GM12878 (cell line): ENCODE results near the gene EXOC4. TPM values are rescaled to one million over a fixed set of nuclear protein-coding genes. Genes with fewer than 3 reads are reported as not detected.

Experiments
- ATAC-seq: fragments of 200-7000 bp; cut with Tn5 transposase; 3 replicates; pipeline ENCODE4 v1.9.1; 2020; ENCODE audit warnings: mild to moderate bottlenecking, moderate library complexity
- BruUV-seq: library from RNA; stranded (reverse); fragments of 400-500 nt; replicated peaks from 2 replicates; lab custom pipeline; 2021; lab: Mats Ljungman, UMichigan
- CTCF ChIA-PET: fragments of 300-600 bp; sonication (Branson Sonifier 250); formaldehyde crosslinking; extraction: SDS; loops from one replicate; lab custom pipeline; 2021; ENCODE audit warnings: inconsistent platforms; lab: Yijun Ruan, JAX
- POLR2A ChIA-PET: fragments of 350-600 bp; formaldehyde crosslinking; extraction: SDS; loops from one replicate; lab custom pipeline; 2021; ENCODE audit warnings: inconsistent platforms; lab: Charles Lee
- RAD21 ChIA-PET: fragments of 300-600 bp; sonication (Branson Sonifier 250); formaldehyde crosslinking; loops from one replicate; lab custom pipeline; 2023; ENCODE audit warnings: antibody characterized with exemption; ENCODE audit not compliant: unreplicated experiment; lab: Charles Lee
- SMC1A ChIA-PET: fragments of 300-600 bp; sonication (Branson Sonifier 250); formaldehyde crosslinking; loops from one replicate; lab custom pipeline; 2023; ENCODE audit not compliant: unreplicated experiment, uncharacterized antibody; lab: Charles Lee
- DNase-seq: peaks from one replicate; pipeline ENCODE4 v3.0.0-alpha.2; 2011; ENCODE audit warnings: low read depth, low spot score
- FAIRE-seq: peaks from 3 replicates; lab custom pipeline; 2011; peaks lifted over from hg19 to GRCh38; lab: Jason Lieb, UNC
- H2AFZ ChIP-seq: 2 replicates; pipeline ENCODE4 v1.6.0; 2011; ENCODE audit warnings: low read depth, low read length, control low read depth; ENCODE audit not compliant: control insufficient read depth
- H3K27ac ChIP-seq: 2 replicates; pipeline ENCODE4 v1.5.1; 2011; ENCODE audit warnings: control low read depth; ENCODE audit not compliant: control insufficient read depth, insufficient read depth
- H3K27me3 ChIP-seq, 2 experiments: replicated peaks in 1 of 2; 2 replicates each; pipeline versions ENCODE4 v1.6.0 to v1.6.1; 2011; ENCODE audit warnings: low read length in 1 of 2; ENCODE audit not compliant: control insufficient read depth in 2 of 2, insufficient read depth in 2 of 2
- H3K36me3 ChIP-seq, 2 experiments: 2 replicates each; pipeline ENCODE4 v1.5.1; 2011; ENCODE audit warnings: low read length in 1 of 2; ENCODE audit not compliant: control insufficient read depth in 2 of 2, insufficient read depth in 2 of 2
- H3K4me1 ChIP-seq: 2 replicates; pipeline ENCODE4 v1.6.1; 2011; ENCODE audit warnings: mild to moderate bottlenecking, low read length, moderate library complexity, mixed read lengths; ENCODE audit not compliant: control insufficient read depth, insufficient read depth
- H3K4me2 ChIP-seq: 2 replicates; pipeline ENCODE4 v1.6.0; 2011; ENCODE audit warnings: control low read depth; ENCODE audit not compliant: control insufficient read depth, insufficient read depth
- H3K4me3 ChIP-seq: fragments of 200-600 bp; sonication (generic); 2 replicates; pipeline ENCODE4 v1.5.1; 2016
- H3K79me2 ChIP-seq: 2 replicates; pipeline ENCODE4 v1.6.0; 2011; ENCODE audit warnings: low read length; ENCODE audit not compliant: control insufficient read depth, insufficient read depth
- H3K9ac ChIP-seq: 2 replicates; pipeline ENCODE4 v1.8.0; 2011; ENCODE audit warnings: low read length, control low read depth, mixed read lengths; ENCODE audit not compliant: control insufficient read depth, insufficient read depth
- H3K9me3 ChIP-seq: replicated peaks from 3 replicates; pipeline ENCODE4 v1.5.1; 2011; ENCODE audit warnings: mild to moderate bottlenecking, low read length; ENCODE audit not compliant: control insufficient read depth, insufficient read depth
- H4K20me1 ChIP-seq: 2 replicates; pipeline ENCODE4 v1.6.0; 2011; ENCODE audit not compliant: control insufficient read depth, insufficient read depth
- CBFB ChIP-seq: IDR thresholded peaks from 2 replicates; pipeline ENCODE4 v1.6.1; 2016; ENCODE audit warnings: antibody characterized with exemption, low read depth
- CEBPZ ChIP-seq: fragments of 150-350 bp; IDR thresholded peaks from 2 replicates; pipeline ENCODE4 v1.6.1; 2016; ENCODE audit warnings: low read depth, low read length
- CHD1 ChIP-seq: IDR thresholded peaks from 2 replicates; pipeline ENCODE4 v1.6.1; 2012; ENCODE audit warnings: low read depth, low read length, improper control_type of control experiment
- CHD4 ChIP-seq: fragments of 200-600 bp; sonication (generic); IDR thresholded peaks from 2 replicates; pipeline ENCODE4 v1.6.1; 2016; ENCODE audit warnings: mild to moderate bottlenecking
- DPF2 ChIP-seq: fragments of 450-650 bp; IDR thresholded peaks from 2 replicates; pipeline ENCODE4 v1.6.1; 2017; ENCODE audit warnings: mild to moderate bottlenecking
- FOS ChIP-seq: IDR thresholded peaks from 3 replicates; pipeline ENCODE4 v1.6.1; 2011; ENCODE audit warnings: borderline replicate concordance; ENCODE audit not compliant: insufficient read length; ENCODE audit errors: extremely low read depth
- GABPA ChIP-seq: IDR thresholded peaks from 2 replicates; pipeline ENCODE4 v1.6.1; 2014; ENCODE audit warnings: antibody characterized with exemption, low read depth, mild to moderate bottlenecking, inconsistent platforms
- HDAC2 ChIP-seq: fragments of 200-600 bp; sonication (generic); IDR thresholded peaks from 2 replicates; pipeline ENCODE4 v1.6.1; 2017
- HSF1 ChIP-seq: fragments of 150-350 bp; IDR thresholded peaks from 2 replicates; pipeline ENCODE4 v1.6.1; 2014; ENCODE audit warnings: mild to moderate bottlenecking, low read depth, low read length
- IRF3 ChIP-seq: fragments of 450-650 bp; IDR thresholded peaks from 2 replicates; pipeline ENCODE4 v1.6.1; 2014; ENCODE audit warnings: mild to moderate bottlenecking
- MYB ChIP-seq: fragments of 150-350 bp; IDR thresholded peaks from 2 replicates; pipeline ENCODE4 v1.6.1; 2014; ENCODE audit warnings: mild to moderate bottlenecking, low read depth, low read length, borderline replicate concordance
- SMAD5 ChIP-seq: IDR thresholded peaks from 2 replicates; pipeline ENCODE4 v1.6.1; 2016; ENCODE audit warnings: antibody characterized with exemption, low read depth
- SMARCA5 ChIP-seq: fragments of 450-650 bp; IDR thresholded peaks from 2 replicates; pipeline ENCODE4 v1.6.1; 2017; ENCODE audit warnings: mild to moderate bottlenecking
- STAT3 ChIP-seq: IDR thresholded peaks from 2 replicates; pipeline ENCODE4 v1.6.1; 2011; ENCODE audit warnings: low read depth, low read length, improper control_type of control experiment
- SUZ12 ChIP-seq: fragments of 200-600 bp; sonication (generic); IDR thresholded peaks from one replicate; pipeline ENCODE4 v1.6.1; 2018; ENCODE audit warnings: antibody characterized with exemption, mild to moderate bottlenecking; ENCODE audit not compliant: unreplicated experiment
- WGBS: methylation state at CpG from one replicate; pipeline ENCODE4 v1.1.6; 2016; ENCODE audit warnings: low lambda C conversion rate; ENCODE audit not compliant: insufficient replicate concordance, insufficient coverage; ENCODE audit errors: missing lambda C conversion rate; 5-methylcytosine and 5-hydroxymethylcytosine counted together
- in situ Hi-C: fragments of 300-500 bp; cut with MboI; formaldehyde crosslinking; loops from 9 replicates; pipeline ENCODE4 v1.14.3; 2018; ENCODE audit warnings: mixed read lengths
- intact Hi-C: fragments of 100-400 bp; cut with micrococcal nuclease; formaldehyde crosslinking; loops from one replicate; pipeline ENCODE4 v1.14.2; 2022; ENCODE audit not compliant: unreplicated experiment
- polyA plus RNA-seq, 11 experiments: library from polyadenylated mRNA; depleted of rRNA in 4 of 11; unstranded in 6 of 11; stranded (reverse) in 5 of 11; fragments of >200 nt; fragmentation: Nextera tagmentation in 4 of 11; fragmentation: Illumina TruSeq in 1 of 11; extraction: Ambion mirVana in 4 of 11; extraction: Trizol in 1 of 11; gene quantifications; 1 replicate in 1 of 11; 2 replicates in 10 of 11; pipeline versions ENCODE4 v1.2.1 to v1.2.3, GENCODE V29; 2011 to 2016; ENCODE audit warnings: inconsistent platforms in 2 of 11, missing spikeins in 2 of 11, low read depth in 1 of 11
- total RNA-seq, 4 experiments: library from RNA; depleted of rRNA in 3 of 4; stranded (reverse); fragments of >200 nt in 3 of 4; fragmentation: Illumina TruSeq in 1 of 4; extraction: Trizol in 1 of 4; gene quantifications; 2 replicates each; pipeline versions ENCODE4 v1.2.1 to v1.2.3, GENCODE V29; 2013 to 2021
- TF ChIP-seq, protein P1 (sequence below): fragments of 450-650 bp; IDR thresholded peaks from 2 replicates; pipeline ENCODE4 v1.6.1; 2018; ENCODE audit warnings: borderline replicate concordance, mild to moderate bottlenecking; ENCODE audit not compliant: partially characterized antibody
- TF ChIP-seq, protein P2 (sequence below): IDR thresholded peaks from 2 replicates; pipeline ENCODE4 v1.6.1; 2011; ENCODE audit warnings: low read depth, mild to moderate bottlenecking, low read length, moderate library complexity, borderline replicate concordance; ENCODE audit errors: extremely low read depth

EXOC4 gene
- total and polyA plus RNA-seq, 10 of the 15 experiments (the other 5 are each of a cell fraction or from before 2014, with no cell fraction given): 13.2 to 44.5 (median 29.6) TPM

- TF ChIP-seq CEBPZ: no peak
- no peak for TF ChIP-seq SMAD5
- no peak for TF ChIP-seq STAT3
- TF ChIP-seq GABPA: no peak
- no peak for TF ChIP-seq IRF3
- no peak for TF ChIP-seq CHD1
- TF ChIP-seq MYB: no peak
- TF ChIP-seq, all 136 proteins: peak for 0
These were observed 480.5 kb downstream of the EXOC4 start (continued) for GRCh38 chr7:133733401-133733800.

DNA sequence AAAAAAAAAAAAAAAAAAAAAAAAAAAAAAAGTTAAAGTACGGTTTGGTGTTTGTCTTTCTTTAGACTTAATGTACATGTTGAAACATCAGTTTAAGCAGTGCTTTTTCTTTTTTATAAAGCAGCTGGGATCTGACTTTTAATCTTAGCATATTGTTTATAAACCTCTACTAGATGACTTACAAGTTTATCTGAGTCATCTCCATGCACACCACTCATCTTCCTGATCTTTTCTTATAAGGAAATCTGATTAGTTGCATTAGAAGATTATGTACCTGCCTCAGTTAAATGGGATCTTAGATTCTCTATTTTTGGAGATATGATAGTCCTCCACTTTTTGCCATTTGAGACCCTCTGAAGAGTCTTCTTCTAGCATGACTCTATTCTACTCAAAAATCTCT lies 482.3 kb downstream of the EXOC4 start:
- Histone ChIP-seq H3K4me1 (no peaks in the 10 kb centered on the region), H3K9me3 (no peaks in the 10 kb centered on the region), H2AFZ (no peak overlapping the region), H3K9ac (no peak overlapping the region), H3K79me2 (no peaks in the 10 kb centered on the region), H3K27me3 (no peaks in the 10 kb centered on the region), H4K20me1 (no peaks in the 10 kb centered on the region), H3K4me2 (no peak overlapping the region), H3K27ac (no peak overlapping the region), H3K4me3 (no peak overlapping the region), H3K36me3 (no peaks in the 10 kb centered on the region)
- no TSS peak for BruUV-seq
- ChIA-PET CTCF (no interaction called here), RAD21 (no interaction called here), SMC1A (no interaction called here), POLR2A (no interaction called here)
- no peak for DNase-seq
- no peak for ATAC-seq
- no peak for FAIRE-seq
- intact Hi-C loops: no loop called here
- in situ Hi-C loops: no loop called here
- WGBS: 100% methylated on average over 1 of the region's 1 CpG
- TF ChIP-seq CBFB (no peak), CHD4 (no peak), DPF2 (no peak), HDAC2 (no peak), SMARCA5 (no peak), HSF1 (no peak), SUZ12 (no peak), FOS (no peak)
- TF ChIP-seq, protein P1, sequence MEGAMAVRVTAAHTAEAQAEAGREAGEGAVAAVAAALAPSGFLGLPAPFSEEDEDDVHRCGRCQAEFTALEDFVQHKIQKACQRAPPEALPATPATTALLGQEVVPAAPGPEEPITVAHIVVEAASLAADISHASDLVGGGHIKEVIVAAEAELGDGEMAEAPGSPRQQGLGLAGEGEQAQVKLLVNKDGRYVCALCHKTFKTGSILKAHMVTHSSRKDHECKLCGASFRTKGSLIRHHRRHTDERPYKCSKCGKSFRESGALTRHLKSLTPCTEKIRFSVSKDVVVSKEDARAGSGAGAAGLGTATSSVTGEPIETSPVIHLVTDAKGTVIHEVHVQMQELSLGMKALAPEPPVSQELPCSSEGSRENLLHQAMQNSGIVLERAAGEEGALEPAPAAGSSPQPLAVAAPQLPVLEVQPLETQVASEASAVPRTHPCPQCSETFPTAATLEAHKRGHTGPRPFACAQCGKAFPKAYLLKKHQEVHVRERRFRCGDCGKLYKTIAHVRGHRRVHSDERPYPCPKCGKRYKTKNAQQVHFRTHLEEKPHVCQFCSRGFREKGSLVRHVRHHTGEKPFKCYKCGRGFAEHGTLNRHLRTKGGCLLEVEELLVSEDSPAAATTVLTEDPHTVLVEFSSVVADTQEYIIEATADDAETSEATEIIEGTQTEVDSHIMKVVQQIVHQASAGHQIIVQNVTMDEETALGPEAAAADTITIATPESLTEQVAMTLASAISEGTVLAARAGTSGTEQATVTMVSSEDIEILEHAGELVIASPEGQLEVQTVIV: no peak
- TF ChIP-seq, protein P2, sequence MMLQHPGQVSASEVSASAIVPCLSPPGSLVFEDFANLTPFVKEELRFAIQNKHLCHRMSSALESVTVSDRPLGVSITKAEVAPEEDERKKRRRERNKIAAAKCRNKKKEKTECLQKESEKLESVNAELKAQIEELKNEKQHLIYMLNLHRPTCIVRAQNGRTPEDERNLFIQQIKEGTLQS: no peak
